Fibroblast of skin of abdomen (primary cell): ENCODE measurements around the gene AK1.

ENCODE experiments used
- DNase-seq: peaks from one replicate; pipeline ENCODE4 v3.0.0-alpha.2; 2013

AK1 gene

GRCh38 chr9:127908660-127908926 lies 31.1 kb upstream of the AK1 start:
- no peak for DNase-seq

- DNase-seq: no peak
These were observed 30.6 kb upstream of the AK1 start for GRCh38 chr9:127907867-127908659.

- no peak for DNase-seq
These were observed 28.3 kb upstream of the AK1 start for GRCh38 chr9:127905788-127906191.

- DNase-seq: no peak
These were observed 27.7 kb upstream of the AK1 start for GRCh38 chr9:127905004-127905728.

- DNase-seq: no peak
These were observed 27.1 kb upstream of the AK1 start for GRCh38 chr9:127904561-127905003.

- no peak for DNase-seq
These were observed 26.3 kb upstream of the AK1 start for GRCh38 chr9:127903557-127904475.

- peak; percentile 76 for DNase-seq
These were observed 21.9 kb upstream of the AK1 start, which contains the start of gene ST6GALNAC6 for GRCh38 chr9:127899128-127899943. Gene ST6GALNAC6 (minus strand): TSS chr9:127899603. CDS start chr9:127897981, 1,622 bp downstream.

GRCh38 chr9:127898433-127899127 lies 21.1 kb upstream of the AK1 start:
- peak; percentile 88 for DNase-seq

- DNase-seq: peak; percentile 78
These were observed 19.8 kb upstream of the AK1 start for GRCh38 chr9:127897193-127897692.

GRCh38 chr9:127896395-127897192 lies 19.1 kb upstream of the AK1 start:
- DNase-seq: no peak

- DNase-seq: no peak
These were observed 18.3 kb upstream of the AK1 start for GRCh38 chr9:127895811-127896210.

- no peak for DNase-seq
These were observed 15.9 kb upstream of the AK1 start for GRCh38 chr9:127893392-127893791.

- DNase-seq: no peak
These were observed 15.4 kb upstream of the AK1 start for GRCh38 chr9:127892831-127893230.

- DNase-seq: no peak
These were observed 12.6 kb upstream of the AK1 start for GRCh38 chr9:127890053-127890452.

- DNase-seq: no peak
These were observed 10.3 kb upstream of the AK1 start for GRCh38 chr9:127887792-127888191.

GRCh38 chr9:127886401-127886972 lies 9.0 kb upstream of the AK1 start:
- no peak for DNase-seq

- DNase-seq: no peak
These were observed 8.2 kb upstream of the AK1 start for GRCh38 chr9:127885508-127886281.

GRCh38 chr9:127884976-127885490 lies 7.6 kb upstream of the AK1 start:
- no peak for DNase-seq

- no peak for DNase-seq
These were observed 7.0 kb upstream of the AK1 start for GRCh38 chr9:127884427-127884911.
